Ecto neural progenitor cell (in vitro differentiated cells): ENCODE measurements around the gene NUP133.
"Not testable (repeated sequence)": the region's sequence is repeated elsewhere in the genome, so short reads cannot be mapped to it uniquely, and the experiment has no call there.

Source experiments
- DNase-seq: peaks from one replicate; pipeline ENCODE4 v3.0.0-alpha.2; 2018; ENCODE audit warnings: low spot score

NUP133 gene

DNA sequence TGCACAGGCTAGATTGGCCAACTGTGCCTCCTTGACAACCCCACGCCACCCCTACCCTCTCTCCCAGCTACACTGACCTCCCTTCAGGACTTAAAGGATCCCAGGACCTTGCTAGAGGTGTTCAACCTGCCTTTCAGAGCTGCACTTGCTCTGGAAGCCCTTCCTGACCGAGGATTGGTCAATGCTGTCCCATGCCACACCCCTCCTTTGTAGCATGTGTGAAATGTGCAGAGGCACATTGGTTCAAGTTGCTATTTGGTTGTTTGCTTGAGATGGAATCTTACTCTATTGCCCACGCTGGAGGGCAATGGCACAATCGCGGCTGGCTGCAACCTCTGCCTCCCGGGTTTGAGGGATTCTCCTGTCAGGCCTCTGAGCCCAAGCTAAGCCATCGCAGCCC, 96.1 kb downstream of the NUP133 start:
- no peak for DNase-seq

DNA sequence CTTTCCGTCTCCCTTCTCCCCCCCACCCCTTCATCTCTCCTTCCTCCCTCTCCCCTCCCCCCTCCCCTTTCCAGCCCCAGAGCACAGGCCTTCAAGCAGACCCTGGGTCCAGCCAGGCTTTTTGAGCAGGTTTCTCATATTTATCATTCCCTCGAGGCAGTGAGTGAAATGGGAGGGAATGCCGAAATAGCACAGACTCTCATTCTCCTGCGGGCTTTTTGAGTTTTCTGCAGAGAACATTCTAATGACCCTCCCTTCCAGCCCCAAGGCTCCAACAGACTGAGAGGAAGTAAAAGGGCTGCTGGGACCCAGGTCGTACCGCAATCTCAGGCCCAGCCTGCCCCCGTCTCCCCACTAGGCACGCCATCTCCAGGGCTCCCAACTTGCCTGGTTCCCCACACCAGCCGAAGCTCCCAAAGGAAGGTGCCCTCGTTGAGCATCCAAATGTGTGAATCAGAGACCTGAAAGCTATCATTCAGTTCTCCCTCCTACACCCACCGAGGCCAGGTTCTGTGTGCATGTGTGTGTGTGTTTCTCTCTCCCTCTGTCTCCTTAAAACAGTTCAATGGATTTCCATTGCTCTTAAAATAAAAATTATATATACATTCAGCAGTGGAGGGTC, 96.6 kb downstream of the NUP133 start:
- no peak for DNase-seq

DNA sequence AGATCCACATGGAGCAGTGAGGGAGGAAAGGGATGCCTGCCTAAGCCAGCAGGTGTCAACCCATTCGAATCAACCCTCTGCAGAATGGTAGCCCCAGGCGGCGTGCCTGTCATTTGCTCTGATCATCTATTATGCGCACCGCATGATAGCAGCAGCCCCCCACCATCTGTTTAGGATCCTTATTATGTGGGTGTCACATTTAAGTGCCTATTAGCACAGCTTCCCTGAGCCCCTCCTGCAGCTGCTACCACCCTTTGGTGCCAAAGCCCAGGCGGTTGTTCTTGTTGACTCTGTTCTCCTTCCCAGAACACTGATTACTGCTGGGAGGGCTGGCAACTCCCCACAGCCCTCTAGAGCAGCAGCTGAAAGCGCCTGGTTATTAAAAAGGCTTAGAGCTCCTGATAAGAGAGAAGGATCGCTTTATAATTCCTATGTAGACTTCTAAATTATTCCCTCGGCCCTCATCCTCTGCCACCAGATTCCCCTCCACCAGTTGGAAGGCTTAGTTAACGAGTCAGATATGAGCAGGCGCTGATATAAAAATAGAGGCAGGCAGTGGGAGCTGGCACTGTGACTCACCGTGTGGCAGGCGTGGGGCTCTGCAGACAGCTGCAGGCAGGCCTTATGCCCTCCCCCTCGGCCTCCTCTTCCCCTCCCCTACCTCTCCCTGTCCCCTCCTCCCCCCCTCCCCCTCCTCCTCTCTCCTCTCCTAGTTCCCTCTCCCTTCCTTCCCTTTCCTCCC, 97.3 kb downstream of the NUP133 start:
- DNase-seq = peak; percentile 54

DNA sequence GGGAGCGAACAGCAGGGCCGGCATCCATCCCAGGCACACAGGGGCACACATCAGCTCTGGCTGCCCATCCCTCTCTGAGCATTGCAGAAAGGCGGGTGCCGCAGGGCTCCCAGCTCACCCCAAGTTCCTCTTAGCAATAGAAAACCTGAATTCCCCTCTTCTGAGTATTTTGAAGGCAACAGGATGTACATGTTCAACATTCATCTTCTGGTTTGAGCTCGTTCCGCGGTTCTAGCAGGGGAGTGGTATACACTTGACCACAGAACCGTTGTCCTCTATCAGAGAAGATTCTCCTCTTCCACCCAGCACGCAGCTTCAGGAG, 97.8 kb downstream of the NUP133 start:
- no peak for DNase-seq

DNA sequence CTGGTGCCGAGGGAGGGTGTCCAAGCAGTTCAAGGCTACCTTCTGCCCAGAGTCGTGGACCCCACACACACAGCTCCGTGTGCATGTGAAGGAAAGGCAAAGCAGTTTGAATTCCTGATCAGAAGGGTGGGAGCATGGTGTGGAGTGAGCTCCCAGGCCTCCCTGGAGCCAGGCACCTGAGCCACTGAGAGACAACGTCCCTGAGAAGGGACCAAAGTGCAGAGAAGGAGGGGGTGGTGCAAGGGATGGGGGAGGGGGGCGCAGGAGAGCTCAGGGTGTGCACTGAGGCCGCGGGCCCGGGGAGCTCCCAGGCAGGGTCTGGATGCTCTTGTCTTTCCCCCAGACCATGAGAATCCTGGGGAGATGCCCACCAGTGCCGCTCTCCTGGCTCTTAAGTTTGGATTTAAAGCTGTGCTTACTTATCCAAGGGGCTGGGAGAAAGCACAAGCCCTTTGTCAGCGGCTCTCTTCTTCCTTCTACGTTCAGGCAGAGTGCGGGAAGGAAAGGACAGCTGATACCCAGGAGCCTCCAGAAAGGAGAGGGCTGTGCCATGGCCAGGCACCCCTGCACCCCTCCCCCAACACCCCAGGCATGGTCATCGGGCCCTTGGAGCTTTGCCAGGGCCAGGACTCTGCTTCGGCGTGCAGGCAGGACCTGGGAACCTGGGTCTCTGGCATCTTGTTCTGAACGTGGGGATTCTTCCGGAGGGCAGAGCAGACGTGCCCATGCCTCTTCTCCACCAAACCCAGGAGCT, 98.3 kb downstream of the NUP133 start:
- DNase-seq = no peak

DNA sequence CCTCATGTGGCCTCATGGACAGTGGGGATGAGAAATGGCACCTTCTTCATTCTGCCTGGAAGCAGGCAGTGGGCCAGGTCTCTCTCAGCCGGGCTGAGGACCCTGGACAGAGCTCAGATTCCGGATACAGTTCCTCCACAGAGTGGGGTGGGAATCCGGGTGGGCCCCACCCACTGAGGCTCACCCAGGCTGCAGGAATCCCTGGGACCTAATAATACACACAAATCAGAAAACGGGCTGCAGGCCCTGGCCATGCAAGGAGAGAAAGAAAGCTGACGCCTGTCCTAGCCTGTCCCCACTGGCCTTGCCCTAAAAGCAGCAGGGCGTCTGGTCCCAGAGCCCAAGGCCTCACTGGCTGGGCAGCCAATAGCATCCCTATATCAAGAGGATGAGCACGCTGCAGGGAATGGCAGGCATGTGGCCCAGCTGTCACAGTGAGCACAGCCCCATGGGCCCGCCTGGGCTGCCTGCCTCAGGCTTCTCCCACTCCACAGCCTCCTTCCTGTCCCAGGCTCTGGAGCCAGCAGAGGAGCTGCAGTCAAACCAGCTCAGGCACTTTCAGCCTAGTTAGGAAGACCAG, 99.6 kb downstream of the NUP133 start:
- DNase-seq = peak; percentile 68

DNA sequence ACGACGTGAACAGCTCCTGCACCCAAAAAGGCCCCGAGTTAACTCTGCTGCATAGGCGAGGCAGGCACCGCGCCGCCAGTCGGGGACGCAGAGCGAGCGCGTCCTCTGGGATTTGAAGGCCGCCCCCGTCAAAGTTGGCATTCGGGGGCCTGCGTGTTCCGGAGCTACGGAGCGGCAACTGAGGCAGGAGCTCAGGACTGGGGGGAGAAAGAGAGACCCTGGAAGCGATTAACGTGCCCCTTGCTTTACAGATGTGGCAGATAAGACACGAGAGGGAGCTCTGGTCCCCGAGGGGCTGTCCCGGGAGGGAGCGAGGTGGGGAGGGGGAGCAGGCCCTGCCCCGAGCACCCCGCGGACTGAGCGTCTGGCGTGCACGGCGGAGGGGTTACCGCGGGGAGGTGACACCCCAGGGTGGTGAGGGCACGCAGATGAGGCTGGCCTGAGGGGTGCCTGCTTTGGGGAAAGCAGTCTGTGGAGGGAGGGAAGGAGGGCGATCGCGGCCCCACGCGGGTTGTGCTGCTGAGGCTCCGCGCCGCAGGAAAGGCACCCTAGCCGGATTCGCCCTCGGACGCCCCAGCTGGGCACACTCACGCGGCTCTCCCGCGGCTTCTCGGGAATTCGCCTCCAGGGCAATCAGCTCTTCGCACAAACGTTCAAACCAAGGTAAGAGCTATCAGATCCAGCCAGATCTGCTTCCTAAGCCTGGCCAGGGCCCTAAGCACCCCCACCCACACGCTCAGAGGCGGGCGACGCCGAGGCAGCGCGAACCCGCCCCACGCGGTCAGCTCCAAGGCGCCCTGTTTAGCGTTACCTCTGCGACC, 100.7 kb downstream of the NUP133 start:
- DNase-seq = peak; percentile 68

DNA sequence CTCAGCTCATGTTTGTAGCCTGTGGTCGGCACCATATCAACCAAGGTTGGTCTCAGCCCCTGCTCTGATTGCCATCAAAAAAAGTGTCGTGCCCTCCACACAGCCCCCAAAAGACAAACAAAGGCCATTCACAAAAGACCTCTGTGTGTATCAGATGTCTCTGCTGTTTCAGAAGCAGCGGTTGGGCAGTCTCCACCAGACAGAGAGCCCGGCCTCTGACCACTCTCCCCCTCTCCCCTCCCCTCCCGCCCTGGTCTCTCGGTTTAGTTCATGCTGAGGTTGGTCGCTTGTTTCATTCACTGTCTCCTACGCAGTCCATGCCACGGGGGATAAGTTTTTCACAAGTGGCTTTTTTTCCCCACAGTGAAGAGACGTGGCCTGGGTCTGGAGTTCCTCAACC, 101.3 kb downstream of the NUP133 start:
- peak; percentile 69 for DNase-seq

DNA sequence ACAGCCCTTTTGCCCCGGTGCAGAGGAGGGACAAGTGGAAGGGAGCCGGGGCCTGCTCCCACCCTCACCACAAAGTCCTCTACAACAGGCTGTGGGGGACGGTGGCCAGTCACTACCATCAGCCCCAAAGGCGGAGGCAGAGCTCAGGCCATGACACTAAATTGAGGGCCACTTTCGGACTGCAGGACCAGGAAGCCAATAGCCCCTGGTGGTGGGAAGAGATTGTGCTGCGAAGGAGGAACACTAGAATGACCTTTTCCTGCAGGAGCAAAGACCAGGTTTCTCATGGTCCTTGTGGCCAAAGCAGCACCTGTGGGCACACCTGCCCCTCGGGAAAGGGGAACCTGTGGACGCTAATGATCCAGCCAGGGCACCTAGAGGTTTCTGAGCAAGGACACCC, 104.6 kb downstream of the NUP133 start:
- DNase-seq = no peak

DNA sequence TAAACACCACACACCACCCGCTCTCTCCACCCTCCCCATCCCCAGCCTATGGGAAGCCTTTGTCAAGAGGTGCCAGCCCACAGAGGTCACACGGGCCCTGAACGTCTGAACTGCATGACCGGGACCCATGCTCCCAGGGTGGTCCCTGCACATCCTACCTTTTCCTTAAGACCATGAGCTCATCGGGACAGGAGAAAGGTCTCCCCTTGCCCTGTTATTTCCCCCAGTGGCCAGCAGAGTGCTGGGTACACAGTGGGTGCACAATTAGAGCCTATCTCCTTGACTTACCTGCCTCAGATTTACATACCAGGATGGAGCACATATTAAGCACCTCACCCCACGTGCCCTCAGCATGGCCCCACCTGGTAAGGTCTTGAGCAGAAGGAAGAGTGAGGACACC, 105.1 kb downstream of the NUP133 start:
- DNase-seq = no peak

DNA sequence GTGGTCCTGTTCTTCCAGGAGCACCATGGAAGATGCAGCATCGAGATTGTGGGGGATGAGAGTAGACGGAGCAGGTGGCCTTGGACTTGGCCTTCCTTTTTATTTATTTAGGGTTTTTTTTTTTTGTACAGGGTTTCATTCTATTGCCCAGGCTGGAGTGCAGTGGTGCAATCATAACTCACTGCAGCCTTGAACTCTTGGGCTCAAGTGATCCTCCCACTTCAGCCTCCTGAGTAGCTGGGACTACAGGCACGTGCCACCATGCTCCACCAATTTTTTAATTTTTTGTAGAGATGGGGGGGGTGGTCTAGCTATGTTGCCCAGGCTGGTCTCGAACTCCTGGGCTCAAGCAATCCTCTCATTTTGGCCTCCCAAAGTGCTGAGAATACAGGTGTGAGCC, 105.8 kb downstream of the NUP133 start:
- not testable (repeated sequence) for DNase-seq

DNA sequence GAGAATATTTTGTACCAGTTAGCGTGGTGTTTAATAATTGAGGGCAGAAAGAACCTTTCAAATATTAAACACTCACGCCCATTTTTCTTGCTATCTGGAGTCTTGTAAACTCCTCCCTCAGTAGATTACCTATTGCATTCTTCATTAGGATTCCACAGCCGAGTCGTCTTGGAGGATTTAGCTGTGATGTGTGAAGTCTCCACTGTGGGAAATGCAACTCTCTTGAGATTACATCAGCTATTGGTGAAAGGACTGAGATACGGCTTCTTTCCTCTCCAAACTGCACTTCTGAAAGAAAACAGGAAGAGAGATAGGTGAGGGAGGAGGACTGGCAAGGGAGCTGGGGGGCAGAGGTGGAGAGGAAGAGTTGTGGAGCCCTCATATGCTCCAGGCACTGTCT, 110.4 kb downstream of the NUP133 start:
- no peak for DNase-seq

DNA sequence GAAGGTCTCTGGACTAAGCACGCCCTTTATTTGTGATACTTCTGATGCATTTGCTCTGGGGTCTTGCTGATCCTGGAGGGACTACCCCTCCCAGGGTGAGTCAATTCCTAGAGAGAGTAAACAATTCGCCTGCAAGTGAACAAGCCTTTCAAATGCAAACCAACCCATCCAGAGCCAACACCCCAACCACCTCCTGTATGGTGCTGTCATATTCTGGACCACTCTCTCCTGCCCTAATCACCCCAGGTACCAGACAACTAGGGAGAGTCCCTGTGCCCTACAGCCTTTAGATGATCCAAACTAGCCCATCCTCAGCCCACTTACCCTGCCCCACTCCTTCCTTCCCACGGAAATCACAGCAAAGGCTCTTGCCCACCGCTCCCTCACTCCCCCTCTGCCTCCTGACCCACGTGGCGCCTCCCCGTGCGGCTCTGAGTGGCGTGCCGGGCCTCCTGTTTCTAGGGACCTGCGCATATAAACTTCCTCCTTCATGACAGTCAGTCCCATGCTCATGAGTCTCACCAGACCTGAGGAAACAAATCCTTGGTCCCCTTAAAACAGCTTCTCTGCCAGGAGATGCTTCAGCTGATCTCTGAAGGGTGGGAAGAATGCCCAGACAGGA, 111.4 kb downstream of the NUP133 start:
- DNase-seq = no peak

DNA sequence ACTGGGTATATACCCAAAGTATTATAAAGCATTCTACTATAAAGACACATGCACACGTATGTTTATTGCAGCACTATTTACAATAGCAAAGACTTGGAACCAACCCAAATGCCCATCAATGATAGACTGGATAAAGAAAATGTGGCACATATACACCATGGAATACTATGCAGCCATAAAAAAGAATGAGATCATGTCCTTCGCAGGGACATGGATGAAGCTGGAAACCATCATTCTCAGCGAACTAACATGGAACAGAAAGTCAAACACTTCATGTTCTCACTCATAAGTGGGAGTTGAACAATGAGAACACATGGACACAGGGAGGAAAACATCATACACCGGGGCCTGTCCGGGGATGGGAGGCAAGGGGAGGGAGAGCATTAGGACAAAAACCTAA, 113.6 kb downstream of the NUP133 start:
- not testable (repeated sequence) for DNase-seq

DNA sequence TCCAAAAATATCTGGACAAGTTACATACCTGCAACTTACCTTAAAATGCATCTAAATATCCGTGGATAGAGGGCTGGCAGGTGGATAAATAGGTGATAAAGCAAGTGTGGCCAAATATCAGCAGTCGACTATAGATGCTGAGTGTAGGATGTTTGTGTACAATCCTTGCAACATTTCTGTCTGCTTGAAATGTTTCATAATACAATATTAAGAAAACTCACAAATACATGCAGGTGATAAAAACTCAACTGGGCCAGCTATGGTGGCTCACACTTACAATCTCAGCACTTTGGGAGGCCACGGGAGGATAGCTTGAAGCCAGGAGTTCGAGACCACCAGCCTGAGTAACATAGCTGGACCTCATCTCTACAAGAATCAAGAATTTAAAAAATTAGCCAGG, 115.2 kb downstream of the NUP133 start:
- DNase-seq = no peak
